ENCODE results near the gene CELA2B.
"Not testable (repeated sequence)": the region's sequence is repeated elsewhere in the genome, so short reads cannot be mapped to it uniquely, and the experiment has no call there.

CELA2B gene

DNA sequence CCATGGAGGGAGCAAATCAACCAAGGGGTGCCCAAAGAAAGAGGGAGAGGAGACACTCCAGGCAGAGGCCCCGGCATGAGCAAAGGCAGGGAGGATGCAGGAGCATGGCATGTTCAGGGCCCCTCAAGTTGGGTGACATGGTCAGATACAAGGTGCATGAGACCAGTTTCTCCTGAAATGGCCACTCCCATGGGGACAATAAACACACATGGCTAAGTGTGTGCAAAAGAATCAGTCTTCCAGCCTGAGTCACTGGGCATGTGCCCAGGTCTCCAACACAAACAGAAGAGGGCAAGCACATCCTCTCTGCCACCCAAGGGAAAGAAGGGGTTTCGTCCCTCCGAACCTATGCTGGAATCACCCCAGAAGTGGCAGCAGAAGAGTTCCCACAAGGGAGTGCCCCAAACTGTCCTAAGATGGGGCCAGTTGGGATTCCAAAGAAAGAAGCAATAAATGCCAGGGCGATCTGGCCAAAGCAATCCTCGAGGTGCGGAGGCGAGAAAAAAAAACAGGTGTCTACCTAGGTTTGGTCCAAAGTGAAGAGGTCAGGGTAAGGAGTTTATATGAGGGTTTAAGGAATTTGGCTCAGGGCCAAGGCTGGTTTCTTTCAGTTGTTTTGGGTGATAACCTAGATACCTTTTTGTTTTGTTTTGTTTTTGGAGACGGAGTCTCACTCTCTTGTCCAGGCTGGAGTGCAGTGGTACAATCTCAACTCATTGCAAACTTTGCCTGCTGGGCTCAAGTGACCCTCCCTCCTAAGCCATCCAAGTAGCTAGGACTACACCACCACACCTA, 34.9 kb downstream of the CELA2B start:
- no peak overlapping the region for H3K27ac ChIP-seq (ENCODE audit: poor library complexity, severe bottlenecking)
- DNase-seq (ENCODE audit: low spot score) (no peak), ATAC-seq (ENCODE audit: low read depth) (no peak)
- H3K36me3 ChIP-seq (ENCODE audit: low read depth): no peaks in the 10 kb centered on the region
- no peaks in the 10 kb centered on the region for H3K9me3 ChIP-seq (ENCODE audit: severe bottlenecking)
- no peaks in the 10 kb centered on the region for H3K27me3 ChIP-seq (ENCODE audit: insufficient read depth, poor library complexity, severe bottlenecking)
- H3K4me3 ChIP-seq (ENCODE audit: severe bottlenecking): no peak overlapping the region
- TF ChIP-seq, protein P1, sequence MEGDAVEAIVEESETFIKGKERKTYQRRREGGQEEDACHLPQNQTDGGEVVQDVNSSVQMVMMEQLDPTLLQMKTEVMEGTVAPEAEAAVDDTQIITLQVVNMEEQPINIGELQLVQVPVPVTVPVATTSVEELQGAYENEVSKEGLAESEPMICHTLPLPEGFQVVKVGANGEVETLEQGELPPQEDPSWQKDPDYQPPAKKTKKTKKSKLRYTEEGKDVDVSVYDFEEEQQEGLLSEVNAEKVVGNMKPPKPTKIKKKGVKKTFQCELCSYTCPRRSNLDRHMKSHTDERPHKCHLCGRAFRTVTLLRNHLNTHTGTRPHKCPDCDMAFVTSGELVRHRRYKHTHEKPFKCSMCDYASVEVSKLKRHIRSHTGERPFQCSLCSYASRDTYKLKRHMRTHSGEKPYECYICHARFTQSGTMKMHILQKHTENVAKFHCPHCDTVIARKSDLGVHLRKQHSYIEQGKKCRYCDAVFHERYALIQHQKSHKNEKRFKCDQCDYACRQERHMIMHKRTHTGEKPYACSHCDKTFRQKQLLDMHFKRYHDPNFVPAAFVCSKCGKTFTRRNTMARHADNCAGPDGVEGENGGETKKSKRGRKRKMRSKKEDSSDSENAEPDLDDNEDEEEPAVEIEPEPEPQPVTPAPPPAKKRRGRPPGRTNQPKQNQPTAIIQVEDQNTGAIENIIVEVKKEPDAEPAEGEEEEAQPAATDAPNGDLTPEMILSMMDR (IDR thresholded peaks at IDR 0.05; ENCODE audit: poor library complexity, severe bottlenecking): no peak
- H3K4me1 ChIP-seq (ENCODE audit: insufficient read depth, poor library complexity, severe bottlenecking): no peaks in the 10 kb centered on the region

DNA sequence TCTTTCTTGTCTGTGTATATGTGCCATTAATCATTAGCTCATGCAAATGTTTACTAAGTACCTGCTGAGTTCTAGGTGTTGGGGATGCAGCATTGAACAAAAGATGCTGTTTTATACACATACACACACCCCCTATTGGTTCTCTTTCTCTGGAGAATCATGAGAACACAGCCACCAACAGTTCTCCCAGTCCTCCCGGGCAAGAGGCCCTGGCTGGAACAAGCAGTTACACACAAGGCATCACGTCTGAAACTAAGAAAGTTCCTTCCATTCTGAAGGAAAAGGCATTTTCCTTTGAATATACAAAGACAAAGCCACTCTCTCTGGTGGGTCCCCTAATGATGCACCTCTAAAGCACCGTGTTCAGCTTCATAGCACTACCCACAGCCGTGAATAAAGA, 37.3 kb downstream of the CELA2B start:
- no peaks in the 10 kb centered on the region for H3K9me3 ChIP-seq (ENCODE audit: severe bottlenecking)
- H3K27me3 ChIP-seq (ENCODE audit: insufficient read depth, poor library complexity, severe bottlenecking): no peaks in the 10 kb centered on the region
- no peaks in the 10 kb centered on the region for H3K36me3 ChIP-seq (ENCODE audit: low read depth)
- no peak overlapping the region for H3K4me3 ChIP-seq (ENCODE audit: severe bottlenecking)
- DNase-seq (ENCODE audit: low spot score): no peak
- TF ChIP-seq, protein P1 (IDR thresholded peaks at IDR 0.05; ENCODE audit: poor library complexity, severe bottlenecking): no peak
- no peaks in the 10 kb centered on the region for H3K4me1 ChIP-seq (ENCODE audit: insufficient read depth, poor library complexity, severe bottlenecking)
- no peak overlapping the region for H3K27ac ChIP-seq (ENCODE audit: poor library complexity, severe bottlenecking)
- no peak for ATAC-seq (ENCODE audit: low read depth)

DNA sequence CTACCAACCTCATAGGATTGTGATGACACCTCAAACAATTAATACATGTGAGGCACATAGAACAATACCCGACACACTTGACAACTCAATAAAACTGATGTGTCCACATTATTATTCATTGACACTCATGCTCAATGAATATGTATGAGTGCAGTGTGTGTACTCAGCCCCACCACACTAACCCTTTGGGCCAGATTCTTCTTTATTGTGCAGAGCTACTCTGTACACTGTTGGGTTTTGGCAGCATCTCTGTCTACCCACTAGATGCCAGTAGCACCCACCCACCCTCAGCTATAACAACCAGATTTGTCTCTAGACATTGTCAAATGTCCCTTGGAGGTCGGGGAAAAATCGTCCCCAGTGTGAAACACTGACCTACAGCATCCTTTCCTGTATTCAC, 38.0 kb downstream of the CELA2B start:
- H3K4me1 ChIP-seq (ENCODE audit: insufficient read depth, poor library complexity, severe bottlenecking): no peaks in the 10 kb centered on the region
- H3K27me3 ChIP-seq (ENCODE audit: insufficient read depth, poor library complexity, severe bottlenecking): no peaks in the 10 kb centered on the region
- H3K27ac ChIP-seq (ENCODE audit: poor library complexity, severe bottlenecking): no peak overlapping the region
- no peaks in the 10 kb centered on the region for H3K36me3 ChIP-seq (ENCODE audit: low read depth)
- ATAC-seq (ENCODE audit: low read depth) (no peak), DNase-seq (ENCODE audit: low spot score) (no peak)
- H3K9me3 ChIP-seq (ENCODE audit: severe bottlenecking): no peaks in the 10 kb centered on the region
- H3K4me3 ChIP-seq (ENCODE audit: severe bottlenecking): no peak overlapping the region
- TF ChIP-seq, protein P1 (IDR thresholded peaks at IDR 0.05; ENCODE audit: poor library complexity, severe bottlenecking): no peak

DNA sequence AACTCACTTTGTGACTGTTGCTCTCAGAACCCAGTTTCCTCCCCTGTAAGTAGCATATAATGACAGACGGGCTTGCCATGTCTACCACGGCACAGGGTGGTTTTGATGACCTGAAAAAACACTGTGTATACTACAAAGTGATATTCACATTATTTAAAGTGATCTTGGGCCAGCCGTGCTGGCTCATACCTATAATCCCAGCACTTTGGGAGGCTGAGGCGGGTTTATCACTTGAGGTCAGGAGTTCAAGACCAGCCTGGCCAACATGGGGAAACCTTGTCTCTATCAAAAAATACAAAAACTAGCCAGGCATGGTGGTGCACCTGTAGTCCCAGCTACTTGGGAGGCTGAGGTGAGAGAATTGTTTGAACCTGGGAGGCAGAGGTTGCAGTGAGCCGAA, 38.7 kb downstream of the CELA2B start:
- not testable (repeated sequence) for DNase-seq (ENCODE audit: low spot score); H3K4me3 ChIP-seq (ENCODE audit: severe bottlenecking); ATAC-seq (ENCODE audit: low read depth); H3K27ac ChIP-seq (ENCODE audit: poor library complexity, severe bottlenecking); H3K36me3 ChIP-seq (ENCODE audit: low read depth); H3K9me3 ChIP-seq (ENCODE audit: severe bottlenecking); H3K4me1 ChIP-seq (ENCODE audit: insufficient read depth, poor library complexity, severe bottlenecking); H3K27me3 ChIP-seq (ENCODE audit: insufficient read depth, poor library complexity, severe bottlenecking)

DNA sequence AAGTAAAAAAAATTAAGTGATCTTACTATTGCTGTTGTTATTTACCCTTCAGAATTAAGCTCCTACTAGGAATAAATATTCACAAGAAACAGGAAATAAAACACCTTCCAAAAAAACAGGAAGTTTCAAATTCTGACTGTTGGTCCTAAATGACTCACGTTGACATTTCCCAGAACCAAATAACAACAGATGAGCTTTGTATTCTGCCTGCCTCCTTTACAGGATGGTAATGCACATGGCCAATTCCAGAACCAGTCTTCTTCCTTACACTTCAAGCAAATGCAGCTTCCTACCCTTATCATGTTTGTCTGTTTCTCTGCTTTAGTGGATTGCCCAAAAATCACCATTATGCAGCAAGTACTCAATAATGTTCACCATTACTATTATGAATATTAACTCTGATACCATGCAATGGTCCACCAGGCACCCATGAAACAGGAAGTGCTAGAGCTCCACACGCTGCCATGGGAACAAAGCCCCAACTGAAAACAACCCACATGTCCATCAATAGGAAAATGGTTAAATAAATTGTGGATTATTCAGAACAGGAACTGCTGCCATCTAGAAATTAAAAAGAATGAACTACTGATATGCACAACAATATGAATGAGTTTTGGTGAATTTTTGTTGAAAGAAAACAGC, 39.2 kb downstream of the CELA2B start:
- no peaks in the 10 kb centered on the region for H3K4me1 ChIP-seq (ENCODE audit: insufficient read depth, poor library complexity, severe bottlenecking)
- no peaks in the 10 kb centered on the region for H3K36me3 ChIP-seq (ENCODE audit: low read depth)
- ATAC-seq (ENCODE audit: low read depth) (no peak), DNase-seq (ENCODE audit: low spot score) (no peak)
- H3K27me3 ChIP-seq (ENCODE audit: insufficient read depth, poor library complexity, severe bottlenecking): no peaks in the 10 kb centered on the region
- no peak overlapping the region for H3K4me3 ChIP-seq (ENCODE audit: severe bottlenecking)
- no peak overlapping the region for H3K27ac ChIP-seq (ENCODE audit: poor library complexity, severe bottlenecking)
- no peaks in the 10 kb centered on the region for H3K9me3 ChIP-seq (ENCODE audit: severe bottlenecking)
- TF ChIP-seq, protein P1 (IDR thresholded peaks at IDR 0.05; ENCODE audit: poor library complexity, severe bottlenecking): no peak

Measured in RWPE2 (cell line).